Measurements from ENCODE around the gene EXOC4. TPM values are rescaled to one million over a fixed set of nuclear protein-coding genes. Genes with fewer than 3 reads are reported as not detected.

Gene EXOC4
- total and polyA plus RNA-seq, 2 of the 8 experiments (the other 6 are each of a cell fraction or from before 2014, with no cell fraction given): 27.0 to 67.3 TPM

DNA sequence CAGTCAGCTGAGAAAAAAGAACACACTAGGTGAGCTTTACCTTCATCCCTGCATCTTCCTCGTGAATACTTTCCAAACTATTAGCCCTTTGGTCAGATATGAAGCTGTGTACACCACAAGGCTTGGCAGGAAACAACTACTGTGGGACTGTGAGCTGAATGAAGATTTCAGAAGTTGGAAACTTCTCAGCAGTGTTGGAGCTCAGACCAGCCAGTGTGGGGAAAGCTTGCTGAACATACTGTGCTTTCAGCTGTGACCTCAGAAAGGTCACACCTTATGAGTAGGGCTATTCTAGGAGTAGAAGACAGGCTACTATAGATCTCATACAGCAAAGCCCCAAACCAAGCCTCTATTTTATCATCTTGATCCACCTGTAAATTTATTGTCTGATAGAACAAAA is 123.6 kb downstream of the EXOC4 start (continued):
- no peak for TF ChIP-seq SIN3A (conservative IDR thresholded peaks at IDR 0.05 in 1 of 2, IDR thresholded peaks at IDR 0.05 in 1 of 2; ENCODE audit: low read depth in 1 of 2, low read length in 2 of 2)
